ENCODE data around the gene HSPA12A.

Gene HSPA12A

GRCh38 chr10:116634126-116634975 lies 108.0 kb downstream of the HSPA12A start:
- TF ChIP-seq POLR2AphosphoS5 (IDR thresholded peaks at IDR 0.05; ENCODE audit: low read depth, low read length) (no peak), POU2F2 (IDR thresholded peaks at IDR 0.05; ENCODE audit: low read depth, low read length) (no peak), PAX5 (IDR thresholded peaks at IDR 0.05; ENCODE audit: insufficient read depth, low read length, severe bottlenecking) (no peak), POLR2A (IDR thresholded peaks at IDR 0.05; ENCODE audit: low read depth, low read length) (no peak), TAF1 (IDR thresholded peaks at IDR 0.05; ENCODE audit: low read depth, low read length) (no peak), SPI1 (IDR thresholded peaks at IDR 0.05; ENCODE audit: low read depth, low read length) (no peak)
- FAIRE-seq = no peak
- DNase-seq (ENCODE audit: insufficient read length, low spot score) = no peak

- DNase-seq (ENCODE audit: insufficient read length, low spot score) (no peak), FAIRE-seq (no peak)
- TF ChIP-seq SPI1 (IDR thresholded peaks at IDR 0.05; ENCODE audit: low read depth, low read length) (no peak), TAF1 (IDR thresholded peaks at IDR 0.05; ENCODE audit: low read depth, low read length) (no peak), POLR2A (IDR thresholded peaks at IDR 0.05; ENCODE audit: low read depth, low read length) (no peak), POLR2AphosphoS5 (IDR thresholded peaks at IDR 0.05; ENCODE audit: low read depth, low read length) (no peak), PAX5 (IDR thresholded peaks at IDR 0.05; ENCODE audit: insufficient read depth, low read length, severe bottlenecking) (no peak), POU2F2 (IDR thresholded peaks at IDR 0.05; ENCODE audit: low read depth, low read length) (no peak)
These were observed 109.2 kb downstream of the HSPA12A start for GRCh38 chr10:116633216-116633600.

DNA sequence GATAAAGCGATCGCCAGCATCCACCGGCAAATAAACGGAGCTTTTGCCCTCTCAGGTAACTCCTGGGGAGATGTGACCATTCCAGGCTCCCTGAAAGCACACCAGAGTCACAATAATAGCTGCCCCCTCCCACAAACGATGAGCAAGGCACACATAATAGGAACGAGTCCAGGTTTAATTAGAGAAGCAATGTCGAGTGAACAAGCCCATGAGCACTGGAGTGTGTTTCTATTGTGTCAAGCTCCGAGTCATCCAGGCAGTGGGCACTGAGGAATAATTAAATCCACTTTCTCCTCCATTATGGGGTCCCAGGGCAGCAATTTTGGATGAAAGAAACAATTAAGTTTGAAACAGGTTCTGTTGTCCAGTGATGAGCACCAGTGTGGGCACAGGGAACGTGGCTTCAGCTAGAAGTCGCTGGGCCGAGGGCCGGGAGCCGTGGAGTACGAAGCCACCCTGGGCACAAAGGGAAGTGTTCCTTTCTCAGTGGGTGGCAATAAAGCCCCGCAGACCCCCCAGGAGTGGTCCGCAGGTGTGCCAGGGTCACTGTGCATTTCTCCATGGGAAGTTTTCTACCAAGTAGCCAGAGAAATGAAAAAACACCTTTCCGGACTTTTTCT lies 109.7 kb downstream of the HSPA12A start:
- TF ChIP-seq POLR2A (IDR thresholded peaks at IDR 0.05; ENCODE audit: low read depth, low read length) (no peak), PAX5 (IDR thresholded peaks at IDR 0.05; ENCODE audit: insufficient read depth, low read length, severe bottlenecking) (no peak), POU2F2 (IDR thresholded peaks at IDR 0.05; ENCODE audit: low read depth, low read length) (no peak), TAF1 (IDR thresholded peaks at IDR 0.05; ENCODE audit: low read depth, low read length) (no peak), POLR2AphosphoS5 (IDR thresholded peaks at IDR 0.05; ENCODE audit: low read depth, low read length) (no peak), SPI1 (IDR thresholded peaks at IDR 0.05; ENCODE audit: low read depth, low read length) (no peak)
- no peak for FAIRE-seq
- no peak for DNase-seq (ENCODE audit: insufficient read length, low spot score)

DNA sequence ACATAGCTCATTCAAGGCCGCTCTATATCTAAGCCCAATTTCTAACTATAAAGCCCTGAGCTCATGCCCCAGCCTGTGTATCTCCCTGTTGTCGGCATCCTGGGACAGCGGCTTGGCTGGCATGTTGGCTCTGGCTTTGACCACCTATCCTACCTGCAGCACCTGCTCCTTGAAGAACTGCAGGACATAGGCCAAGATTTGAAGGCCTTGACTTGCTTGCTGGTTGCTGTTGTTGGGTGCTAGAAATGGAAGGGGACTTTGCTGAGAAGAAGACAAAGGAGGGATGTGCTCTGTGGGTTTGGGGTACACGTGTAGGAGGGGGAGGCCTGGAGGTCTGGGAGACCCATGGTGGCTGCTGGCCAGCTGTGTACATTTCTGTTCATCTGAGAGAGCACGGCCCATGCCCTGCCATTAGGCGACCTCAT lies 110.5 kb downstream of the HSPA12A start:
- no peak for TF ChIP-seq TAF1 (IDR thresholded peaks at IDR 0.05; ENCODE audit: low read depth, low read length)
- TF ChIP-seq SPI1 (IDR thresholded peaks at IDR 0.05; ENCODE audit: low read depth, low read length) = no peak
- no peak for TF ChIP-seq POU2F2 (IDR thresholded peaks at IDR 0.05; ENCODE audit: low read depth, low read length)
- TF ChIP-seq PAX5 (IDR thresholded peaks at IDR 0.05; ENCODE audit: insufficient read depth, low read length, severe bottlenecking) = no peak
- TF ChIP-seq POLR2A (IDR thresholded peaks at IDR 0.05; ENCODE audit: low read depth, low read length) = no peak
- TF ChIP-seq POLR2AphosphoS5 (IDR thresholded peaks at IDR 0.05; ENCODE audit: low read depth, low read length) = no peak
- DNase-seq (ENCODE audit: insufficient read length, low spot score) (no peak), FAIRE-seq (no peak)

DNA sequence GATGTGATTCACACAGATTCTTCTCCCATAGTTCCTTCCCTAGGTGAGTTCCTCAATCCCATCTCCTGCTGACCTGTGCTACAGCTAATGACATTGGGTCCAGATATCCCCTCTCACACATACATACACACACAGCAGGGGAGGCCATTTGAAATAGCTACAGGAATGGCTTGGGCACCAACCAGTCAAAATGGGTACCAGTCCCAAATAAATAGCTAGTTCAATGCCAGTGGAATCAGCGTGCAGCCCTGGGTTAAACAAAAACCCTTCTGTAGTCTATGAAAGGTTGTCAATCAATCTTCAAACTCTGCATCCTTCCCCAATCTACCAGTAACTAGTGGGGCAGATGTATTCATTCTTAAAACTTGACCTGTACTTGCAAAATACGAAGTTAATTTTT lies 112.3 kb downstream of the HSPA12A start:
- FAIRE-seq = no peak
- no peak for DNase-seq (ENCODE audit: insufficient read length, low spot score)
- TF ChIP-seq TAF1 (IDR thresholded peaks at IDR 0.05; ENCODE audit: low read depth, low read length) (no peak), SPI1 (IDR thresholded peaks at IDR 0.05; ENCODE audit: low read depth, low read length) (no peak), POLR2A (IDR thresholded peaks at IDR 0.05; ENCODE audit: low read depth, low read length) (no peak), PAX5 (IDR thresholded peaks at IDR 0.05; ENCODE audit: insufficient read depth, low read length, severe bottlenecking) (no peak), POU2F2 (IDR thresholded peaks at IDR 0.05; ENCODE audit: low read depth, low read length) (no peak), POLR2AphosphoS5 (IDR thresholded peaks at IDR 0.05; ENCODE audit: low read depth, low read length) (no peak)

- DNase-seq (ENCODE audit: insufficient read length, low spot score) = no peak
- TF ChIP-seq POLR2A (IDR thresholded peaks at IDR 0.05; ENCODE audit: low read depth, low read length) = no peak
- no peak for TF ChIP-seq SPI1 (IDR thresholded peaks at IDR 0.05; ENCODE audit: low read depth, low read length)
- no peak for TF ChIP-seq TAF1 (IDR thresholded peaks at IDR 0.05; ENCODE audit: low read depth, low read length)
- no peak for TF ChIP-seq POLR2AphosphoS5 (IDR thresholded peaks at IDR 0.05; ENCODE audit: low read depth, low read length)
- no peak for TF ChIP-seq POU2F2 (IDR thresholded peaks at IDR 0.05; ENCODE audit: low read depth, low read length)
- TF ChIP-seq PAX5 (IDR thresholded peaks at IDR 0.05; ENCODE audit: insufficient read depth, low read length, severe bottlenecking) = no peak
- no peak for FAIRE-seq
These were observed 113.0 kb downstream of the HSPA12A start for GRCh38 chr10:116629340-116629739.

- no peak for FAIRE-seq
- TF ChIP-seq POU2F2 (IDR thresholded peaks at IDR 0.05; ENCODE audit: low read depth, low read length) (no peak), POLR2A (IDR thresholded peaks at IDR 0.05; ENCODE audit: low read depth, low read length) (no peak), POLR2AphosphoS5 (IDR thresholded peaks at IDR 0.05; ENCODE audit: low read depth, low read length) (no peak), PAX5 (IDR thresholded peaks at IDR 0.05; ENCODE audit: insufficient read depth, low read length, severe bottlenecking) (no peak), SPI1 (IDR thresholded peaks at IDR 0.05; ENCODE audit: low read depth, low read length) (no peak), TAF1 (IDR thresholded peaks at IDR 0.05; ENCODE audit: low read depth, low read length) (no peak)
- no peak for DNase-seq (ENCODE audit: insufficient read length, low spot score)
These were observed 114.9 kb downstream of the HSPA12A start for GRCh38 chr10:116627386-116627933.

- DNase-seq (ENCODE audit: insufficient read length, low spot score) (no peak), FAIRE-seq (no peak)
- TF ChIP-seq SPI1 (IDR thresholded peaks at IDR 0.05; ENCODE audit: low read depth, low read length) (no peak), POLR2AphosphoS5 (IDR thresholded peaks at IDR 0.05; ENCODE audit: low read depth, low read length) (no peak), POLR2A (IDR thresholded peaks at IDR 0.05; ENCODE audit: low read depth, low read length) (no peak), TAF1 (IDR thresholded peaks at IDR 0.05; ENCODE audit: low read depth, low read length) (no peak), PAX5 (IDR thresholded peaks at IDR 0.05; ENCODE audit: insufficient read depth, low read length, severe bottlenecking) (no peak), POU2F2 (IDR thresholded peaks at IDR 0.05; ENCODE audit: low read depth, low read length) (no peak)
These were observed 115.6 kb downstream of the HSPA12A start for GRCh38 chr10:116626815-116627214.

- FAIRE-seq = no peak
- DNase-seq (ENCODE audit: insufficient read length, low spot score) = no peak
- TF ChIP-seq POLR2A (IDR thresholded peaks at IDR 0.05; ENCODE audit: low read depth, low read length) = no peak
- TF ChIP-seq PAX5 (IDR thresholded peaks at IDR 0.05; ENCODE audit: insufficient read depth, low read length, severe bottlenecking) = no peak
- no peak for TF ChIP-seq POU2F2 (IDR thresholded peaks at IDR 0.05; ENCODE audit: low read depth, low read length)
- no peak for TF ChIP-seq POLR2AphosphoS5 (IDR thresholded peaks at IDR 0.05; ENCODE audit: low read depth, low read length)
- no peak for TF ChIP-seq SPI1 (IDR thresholded peaks at IDR 0.05; ENCODE audit: low read depth, low read length)
- no peak for TF ChIP-seq TAF1 (IDR thresholded peaks at IDR 0.05; ENCODE audit: low read depth, low read length)
These were observed 116.5 kb downstream of the HSPA12A start for GRCh38 chr10:116625845-116626244.
